Medulla oblongata (tissue), 1 donor: ENCODE data around the gene PCCA.
A peak's percentile ranks its signal among the peaks of the same experiment; 100 is the strongest.

Experiments
- DNase-seq: peaks from one replicate; pipeline ENCODE4 v3.0.0-alpha.2; 2015; ENCODE audit errors: extremely low spot score

PCCA gene

DNA sequence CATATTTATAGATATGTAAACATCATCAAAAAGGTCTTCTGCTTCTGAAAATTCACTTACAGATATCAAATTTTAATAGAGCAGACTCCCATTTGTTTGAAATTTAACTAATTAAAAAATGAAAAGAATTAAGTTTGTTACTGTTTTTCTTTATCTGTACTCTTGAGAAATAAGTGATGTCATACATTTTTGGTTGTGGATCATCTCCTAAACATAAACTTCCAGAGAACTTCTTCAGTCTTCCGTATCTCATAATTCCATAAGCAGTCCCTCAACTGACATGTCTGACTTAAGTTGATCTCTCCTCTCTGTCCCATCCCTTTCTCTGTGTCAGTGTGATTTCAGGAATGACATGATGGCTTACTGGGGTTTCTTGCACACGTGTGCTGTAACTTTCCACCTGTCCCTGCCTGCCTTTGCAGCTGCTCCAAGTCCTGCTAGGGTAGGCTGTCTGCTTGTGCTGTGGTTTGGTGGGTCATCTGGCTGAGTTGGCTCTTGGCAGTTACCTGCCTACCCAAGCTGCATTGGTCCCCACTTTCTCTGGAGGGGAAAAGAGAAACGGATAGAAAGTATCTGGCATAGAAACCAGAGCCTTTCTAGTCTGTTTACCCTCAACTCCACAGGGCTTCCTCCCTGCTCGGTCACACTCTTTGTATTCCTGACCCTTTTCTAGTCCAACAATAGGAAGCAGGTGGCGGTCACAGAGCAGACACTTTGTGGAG, 372.6 kb downstream of the PCCA start:
- DNase-seq: no peak

DNA sequence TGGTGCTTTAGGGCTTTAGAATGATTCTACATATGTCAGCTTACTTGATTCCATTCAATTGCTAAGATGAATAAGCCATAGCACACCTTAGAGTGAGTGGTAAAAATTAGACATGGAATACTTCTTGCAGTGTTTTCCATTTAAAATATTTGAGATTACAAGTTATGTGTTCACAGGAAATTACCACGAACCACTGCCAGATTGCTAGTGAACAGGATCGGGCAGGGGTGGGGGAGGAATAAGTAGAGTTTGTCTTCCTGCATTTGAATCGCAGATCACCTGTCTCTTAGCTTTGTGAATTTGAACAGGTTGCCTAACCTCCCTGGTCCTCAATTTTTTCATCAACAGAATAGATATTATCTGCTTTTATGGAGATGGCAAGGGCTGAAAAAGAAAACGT, 375.1 kb downstream of the PCCA start:
- DNase-seq: no peak

DNA sequence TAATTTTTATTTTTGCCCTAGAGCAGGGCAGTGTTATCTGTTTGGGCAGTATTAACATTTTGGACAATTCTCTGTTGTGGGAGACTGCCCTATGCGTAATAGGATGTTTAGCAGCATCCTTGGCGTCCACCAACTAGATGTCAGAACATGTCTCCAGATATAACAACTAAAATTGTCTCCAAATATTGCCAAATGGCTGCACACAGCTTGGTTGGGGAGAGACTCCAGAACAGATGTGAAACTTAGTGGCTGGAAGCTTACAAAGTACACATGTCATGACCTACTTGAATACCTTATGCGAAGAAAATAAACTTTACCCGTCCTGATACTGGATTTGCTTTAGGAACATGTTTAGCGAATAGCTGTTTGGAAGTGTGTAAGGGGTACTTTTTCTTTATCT, 376.7 kb downstream of the PCCA start:
- no peak for DNase-seq

DNA sequence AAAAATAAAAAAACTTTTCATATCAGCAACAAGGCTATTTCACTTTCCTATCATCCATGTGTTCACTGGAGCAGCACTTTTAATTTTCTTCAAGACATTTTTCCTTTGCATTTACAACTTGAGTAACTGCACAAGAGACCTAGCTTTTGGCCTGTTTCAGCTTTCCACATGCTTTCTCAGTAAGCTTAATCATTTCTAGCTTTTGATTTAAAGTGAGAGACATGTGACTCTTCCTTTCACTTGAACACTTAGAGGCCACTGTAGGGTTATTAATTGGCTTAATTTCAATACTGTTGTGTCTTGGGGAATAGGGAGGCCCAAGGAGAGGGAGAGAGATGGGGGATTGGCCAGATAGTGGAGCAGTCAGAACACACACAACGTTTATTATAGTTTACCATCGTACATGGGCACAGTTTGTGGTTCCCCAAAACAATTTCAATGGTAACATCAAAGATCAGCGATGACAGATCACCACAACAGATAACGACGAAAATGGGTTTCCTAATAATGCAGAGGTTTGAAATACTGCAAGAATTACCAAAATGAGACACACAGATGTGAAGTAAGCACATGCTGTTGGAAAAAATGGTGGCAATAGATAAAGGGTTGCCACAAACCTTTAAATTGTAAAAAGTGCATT, 382.1 kb downstream of the PCCA start:
- DNase-seq: no peak

DNA sequence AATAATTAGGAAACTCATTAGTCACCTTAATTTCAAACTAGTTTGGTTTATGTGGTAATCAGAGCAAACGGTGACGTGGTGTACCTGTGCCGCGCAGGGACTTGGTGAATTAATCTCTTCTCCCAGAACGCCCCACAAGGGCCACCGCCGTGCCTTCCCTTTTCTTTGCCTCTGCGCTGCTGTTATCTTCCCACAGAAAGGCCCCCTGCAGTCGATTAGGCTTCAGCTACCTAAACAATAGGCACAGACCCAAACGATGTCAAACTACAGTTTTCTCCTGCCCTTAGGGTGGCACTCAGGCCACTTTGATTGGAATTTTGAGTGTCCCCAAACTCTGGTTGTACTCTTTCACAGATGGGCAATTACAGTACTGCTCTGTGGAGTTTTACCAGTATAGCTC, 384.2 kb downstream of the PCCA start:
- DNase-seq: no peak

DNA sequence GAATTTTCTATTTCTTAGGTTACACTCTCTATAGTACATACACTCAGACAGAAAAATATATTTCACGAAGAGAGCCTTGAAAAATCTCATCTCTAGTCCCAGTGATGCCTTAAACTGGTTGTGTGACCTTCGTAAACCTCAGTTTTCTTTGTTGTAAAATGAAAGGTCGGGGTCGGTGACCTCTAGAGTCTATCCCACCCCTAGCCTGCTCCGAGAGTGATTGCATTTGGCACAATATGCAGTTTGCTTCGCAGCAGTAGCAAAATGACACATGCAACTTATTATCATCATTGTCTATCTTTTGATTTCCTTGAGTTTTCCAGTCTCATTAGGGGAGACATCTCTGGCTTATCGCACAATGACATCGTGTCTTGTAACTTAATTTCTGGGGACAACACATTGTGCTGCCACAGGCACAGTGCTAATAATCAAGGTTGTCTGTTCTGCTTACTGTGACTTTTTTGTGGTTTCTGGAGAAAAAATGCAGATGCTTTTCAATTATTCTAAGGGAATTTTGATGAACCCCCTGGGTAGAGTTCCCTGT, 384.7 kb downstream of the PCCA start:
- DNase-seq: no peak

DNA sequence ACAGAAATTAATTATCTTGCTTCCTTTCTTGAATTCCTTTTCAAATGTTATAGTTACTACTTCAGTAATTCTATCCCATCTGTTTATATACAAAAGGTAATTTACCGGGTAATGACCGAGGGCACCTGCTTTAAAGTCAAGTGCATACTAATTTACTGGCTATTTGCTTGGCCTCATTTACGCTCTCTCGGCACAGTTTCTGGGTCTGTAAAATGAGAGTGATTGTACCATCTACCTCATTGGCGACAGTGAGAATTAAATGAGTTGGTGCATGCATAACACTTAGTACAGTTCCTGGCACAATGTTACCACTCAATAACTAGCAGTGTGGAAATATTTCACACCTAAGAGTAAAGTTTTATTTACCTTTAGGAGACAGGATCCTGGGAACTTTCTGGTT, 388.1 kb downstream of the PCCA start:
- DNase-seq: no peak

DNA sequence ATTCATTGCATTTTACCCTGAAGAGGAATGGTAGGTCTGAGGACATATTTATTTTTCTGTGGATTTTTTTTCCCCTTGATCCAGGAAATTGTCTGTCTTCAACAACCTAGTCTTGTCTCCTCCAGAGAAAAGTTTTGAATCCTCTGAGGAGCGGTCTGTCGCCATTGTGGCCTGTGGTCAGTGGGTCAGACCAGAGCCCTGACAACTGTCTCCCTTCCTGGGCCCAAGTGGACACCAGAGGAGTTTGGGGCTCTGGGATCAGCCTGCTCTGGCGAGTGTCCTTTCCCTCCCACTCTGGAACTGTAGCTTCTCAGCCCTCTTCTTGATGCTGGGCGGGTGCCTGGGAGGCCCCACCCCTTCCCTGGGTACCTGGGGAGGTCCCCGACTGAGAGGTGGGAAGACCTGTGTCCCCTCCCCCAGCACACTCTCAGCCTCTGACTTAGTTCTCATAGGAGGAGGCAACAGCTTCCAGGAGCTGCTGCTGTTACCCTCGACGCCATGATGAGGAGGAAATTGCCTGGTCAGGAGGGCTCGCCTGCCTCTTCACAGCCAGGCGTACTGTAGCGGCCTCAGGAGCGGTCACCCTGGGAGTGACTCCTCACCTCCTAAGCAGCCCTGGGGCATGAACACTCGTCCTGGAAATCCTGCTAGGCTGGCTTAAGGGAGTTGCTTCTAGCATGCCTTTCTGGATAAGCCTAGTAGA, 389.4 kb downstream of the PCCA start:
- no peak for DNase-seq

DNA sequence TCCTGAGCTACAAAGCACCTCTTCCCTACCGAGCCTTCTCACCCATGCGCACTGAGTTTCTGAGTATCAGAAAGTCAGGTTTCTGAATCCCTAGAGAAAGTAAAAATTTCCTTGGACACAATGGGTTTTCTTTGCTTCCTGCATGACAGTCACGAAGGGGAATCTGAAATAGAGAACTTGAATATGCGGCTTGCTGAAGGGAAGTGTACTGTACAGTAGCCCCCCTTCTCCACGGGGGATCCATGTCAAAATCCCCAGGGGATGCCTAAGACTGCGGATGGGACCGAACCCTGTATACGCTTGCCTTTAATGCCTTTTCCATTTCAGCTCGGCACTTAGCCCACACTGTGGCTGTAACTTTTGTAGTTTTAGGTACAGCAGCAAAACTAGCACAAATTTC, 391.8 kb downstream of the PCCA start:
- DNase-seq: no peak

DNA sequence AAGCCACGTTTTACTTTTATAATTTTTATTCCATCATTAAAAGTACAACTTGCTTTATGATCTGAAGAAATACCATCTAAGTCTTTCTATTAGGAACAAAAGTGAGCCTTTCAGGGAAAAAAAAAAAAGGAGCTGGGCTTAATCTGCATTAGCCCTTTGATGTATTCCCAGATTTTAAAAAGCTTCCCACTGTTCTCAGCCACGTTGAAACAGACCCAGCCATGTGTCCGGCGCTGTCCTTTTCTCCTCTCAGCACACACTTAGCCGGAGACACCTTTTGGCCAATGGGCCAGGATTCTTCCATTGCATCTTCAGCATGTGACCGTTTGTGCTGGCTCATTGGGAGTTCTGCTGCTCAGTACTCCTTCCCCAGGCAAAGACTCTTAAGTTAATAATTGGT, 394.2 kb downstream of the PCCA start:
- no peak for DNase-seq

DNA sequence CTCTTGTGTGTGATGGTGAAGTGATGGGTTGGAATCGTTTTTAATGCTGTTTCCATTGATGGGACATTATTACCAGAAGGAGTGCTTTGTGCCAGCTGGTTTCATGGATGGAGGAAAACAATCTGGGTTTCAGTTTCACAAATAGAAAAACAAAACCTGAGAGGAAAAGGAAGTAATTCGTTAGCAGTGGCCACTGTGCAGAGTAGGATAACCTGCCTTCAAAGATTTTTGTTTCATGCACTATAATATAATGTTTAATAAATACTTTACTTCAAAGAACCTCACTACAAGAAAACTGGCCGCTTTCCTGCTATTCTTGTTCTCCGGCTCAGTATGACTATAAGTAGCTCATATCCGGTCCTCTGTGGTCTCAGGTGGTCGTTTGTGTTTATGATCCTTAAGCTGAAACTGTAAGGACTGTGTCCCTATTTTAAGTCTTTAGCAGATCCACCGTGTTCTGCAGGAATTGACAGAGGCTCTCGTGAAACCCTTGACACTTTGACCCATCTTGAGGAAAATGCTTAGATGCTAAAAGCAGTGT, 395.0 kb downstream of the PCCA start:
- no peak for DNase-seq

DNA sequence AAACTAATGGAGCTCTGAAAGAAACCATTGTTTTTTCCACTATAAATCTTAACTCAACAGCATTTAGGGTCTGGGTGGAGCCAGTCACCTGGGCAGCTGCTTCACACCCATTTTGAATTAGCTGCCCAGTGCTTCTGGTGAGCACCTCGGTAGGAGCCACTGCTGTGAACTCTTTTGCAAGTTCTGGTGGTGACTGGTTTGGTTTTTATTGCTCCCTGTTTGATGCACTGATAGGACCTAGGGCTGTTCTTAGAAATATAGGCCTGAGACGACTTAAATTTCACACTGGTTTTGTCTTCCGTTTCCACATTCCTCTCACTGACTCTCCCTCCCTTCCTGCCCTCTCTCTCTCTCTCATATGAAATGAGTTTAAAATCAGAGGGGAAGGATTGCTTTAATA, 395.8 kb downstream of the PCCA start:
- DNase-seq: no peak

DNA sequence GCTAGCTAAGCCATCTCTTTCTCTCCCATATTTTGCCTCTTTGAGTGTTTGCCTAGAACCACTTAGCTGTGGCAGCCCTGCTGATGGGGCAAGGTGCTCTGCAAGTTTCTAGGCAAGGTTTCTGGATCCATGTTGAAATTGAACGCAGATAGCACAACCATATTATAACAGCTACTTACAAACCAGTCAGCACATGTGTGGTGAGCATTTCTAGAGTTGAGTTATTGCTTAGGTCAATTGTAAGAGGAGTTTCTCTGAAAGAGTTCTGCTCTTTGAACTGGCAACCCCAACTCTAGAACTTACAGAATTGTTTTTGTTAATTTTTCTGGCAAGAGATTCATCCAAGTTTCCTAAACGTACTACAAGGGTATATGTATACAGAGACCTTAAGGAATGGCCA, 396.4 kb downstream of the PCCA start:
- no peak for DNase-seq

DNA sequence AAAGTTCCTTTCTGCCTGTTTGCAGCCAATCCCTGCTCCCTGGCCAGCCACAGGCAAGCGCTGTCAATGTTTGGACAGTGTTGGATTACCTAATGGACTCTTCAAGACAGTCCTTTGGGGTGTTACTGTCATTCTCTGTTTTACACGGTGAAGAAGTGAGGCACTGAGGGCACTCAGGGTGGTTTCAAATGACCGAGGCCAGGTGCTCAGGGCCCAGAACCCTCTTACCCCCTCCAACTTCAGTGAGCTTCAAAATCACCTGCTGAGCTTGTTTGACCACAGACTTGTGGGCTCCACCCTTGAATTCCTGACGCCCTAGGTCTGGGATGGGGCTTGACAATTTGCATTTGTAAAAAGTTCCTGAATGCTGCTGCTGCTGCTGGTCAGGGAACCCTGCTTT, 401.8 kb downstream of the PCCA start:
- DNase-seq: no peak

DNA sequence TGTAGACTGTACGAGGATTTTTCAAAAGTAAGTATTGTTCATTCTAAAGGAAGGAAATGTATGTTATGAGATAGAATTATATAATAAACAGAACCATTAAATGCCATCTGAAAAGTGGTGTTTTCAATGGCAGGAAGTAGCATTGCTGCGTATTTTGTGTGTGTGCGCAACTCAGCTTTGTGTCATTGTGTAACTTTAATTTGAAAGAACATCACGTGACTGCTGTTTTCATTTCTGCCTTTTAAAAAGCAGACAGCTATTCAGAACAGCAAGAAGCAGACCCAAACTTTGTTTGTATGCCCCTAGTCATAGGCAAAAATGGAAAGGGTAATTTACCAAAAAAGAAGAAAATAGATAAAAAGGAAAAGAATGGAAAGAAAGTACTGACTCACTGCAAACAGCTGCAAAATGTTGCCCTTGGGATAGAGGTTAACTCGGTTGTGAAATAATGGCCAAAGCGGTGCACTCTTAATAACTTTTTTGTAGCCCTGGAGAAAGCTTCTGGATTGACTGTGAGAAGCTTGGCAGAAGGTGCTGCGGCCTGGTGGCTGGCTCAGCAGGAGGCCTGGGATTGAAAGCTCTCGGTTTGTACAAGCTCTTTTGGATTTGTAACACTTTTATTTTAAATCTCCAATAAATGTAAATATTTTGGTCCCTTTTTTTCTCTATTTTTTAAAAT, 402.4 kb downstream of the PCCA start:
- peak; percentile 51 for DNase-seq

DNA sequence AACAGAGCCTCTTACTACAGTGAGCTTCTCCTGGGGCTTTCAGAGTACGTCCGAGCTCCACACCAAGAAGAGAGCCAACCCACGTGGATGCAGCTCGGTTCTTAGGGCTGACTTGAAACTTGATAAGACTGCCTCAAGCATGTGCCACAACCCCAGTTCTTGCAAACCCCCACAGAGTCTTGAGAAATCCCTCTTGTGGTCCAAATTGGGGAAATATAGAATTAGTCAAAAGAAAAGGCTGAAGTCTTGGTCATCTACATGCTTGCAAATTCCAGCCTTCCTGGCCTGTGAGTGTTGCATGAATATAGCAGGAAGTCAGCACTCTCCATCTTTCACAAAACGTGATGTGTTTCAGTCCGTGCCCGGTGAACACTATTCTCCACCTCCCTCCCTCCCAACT, 404.5 kb downstream of the PCCA start:
- no peak for DNase-seq

DNA sequence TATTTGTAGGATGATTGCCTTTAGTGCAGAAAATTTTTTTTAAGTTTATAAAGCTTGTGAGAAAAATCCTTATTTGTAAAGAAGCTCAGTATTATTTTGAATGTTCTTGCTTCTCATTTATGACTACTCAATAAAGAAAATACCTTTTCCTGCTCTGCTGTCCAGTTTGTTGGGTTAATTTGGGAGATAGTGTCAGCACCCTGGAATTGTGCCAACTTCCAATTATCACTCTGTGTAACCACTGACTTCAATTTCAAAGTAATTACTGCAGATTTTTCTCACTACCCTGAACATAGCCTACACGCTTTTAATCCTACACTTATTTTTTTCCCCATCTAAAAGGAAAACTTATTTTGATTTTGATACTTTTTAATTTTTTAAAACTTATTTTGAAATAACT, 406.6 kb downstream of the PCCA start:
- DNase-seq: no peak

DNA sequence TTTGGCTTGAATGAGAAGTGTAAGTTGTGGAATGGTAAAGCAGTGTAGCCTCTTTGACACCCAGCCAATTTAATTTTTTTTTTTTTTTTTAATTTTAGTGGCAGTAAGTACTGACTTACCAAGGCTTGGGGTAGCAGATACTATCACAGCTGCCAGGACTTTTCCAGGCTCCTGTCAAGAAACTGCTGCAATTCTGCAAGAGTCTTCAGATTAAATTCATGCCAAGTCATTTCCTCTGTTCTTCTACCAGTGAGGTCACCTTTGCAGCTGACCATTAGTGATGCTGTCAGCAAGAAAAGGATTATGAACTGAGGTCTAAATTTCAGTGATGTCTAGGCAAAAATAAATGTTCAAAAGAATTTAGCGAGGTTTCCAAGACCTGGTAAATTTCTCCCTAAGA, 408.5 kb downstream of the PCCA start:
- DNase-seq: no peak

DNA sequence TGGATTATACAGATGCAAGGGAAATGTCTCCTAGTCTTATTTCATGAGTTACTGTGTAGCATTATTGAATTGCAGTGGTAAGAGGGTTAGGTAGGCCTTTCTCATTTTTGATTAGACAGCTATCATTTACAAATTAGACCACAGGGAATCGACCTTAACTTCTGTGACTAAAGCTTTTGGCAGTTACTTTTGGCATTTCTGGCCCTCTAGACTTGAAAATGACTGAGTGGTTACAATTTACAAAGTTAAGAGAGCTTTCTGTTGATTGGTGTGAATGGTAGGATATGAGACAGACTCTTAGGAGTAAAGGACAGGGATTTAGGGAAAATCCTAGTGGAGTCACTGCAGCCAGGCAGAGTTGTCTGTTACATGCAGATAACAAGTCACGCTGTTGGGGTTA, 413.6 kb downstream of the PCCA start:
- DNase-seq: no peak

DNA sequence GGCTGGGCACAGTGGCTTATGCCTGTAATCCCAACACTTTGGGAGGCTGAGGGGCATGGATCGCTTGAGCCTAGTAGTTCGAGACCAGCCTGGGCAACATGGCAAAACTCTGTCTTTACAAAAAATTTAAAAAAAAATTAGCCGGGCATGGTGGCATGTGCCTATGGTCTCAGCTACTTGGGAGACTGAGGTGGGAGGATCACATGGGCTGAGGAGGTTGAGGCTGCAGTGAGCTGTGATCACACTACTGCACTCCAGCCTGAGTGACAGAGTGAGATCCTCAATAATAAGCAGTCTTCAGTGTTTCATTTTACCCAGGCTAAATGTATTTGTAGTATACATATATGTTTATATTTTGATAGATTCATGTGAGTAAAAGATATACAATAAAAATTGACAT, 414.7 kb downstream of the PCCA start:
- DNase-seq: no peak

DNA sequence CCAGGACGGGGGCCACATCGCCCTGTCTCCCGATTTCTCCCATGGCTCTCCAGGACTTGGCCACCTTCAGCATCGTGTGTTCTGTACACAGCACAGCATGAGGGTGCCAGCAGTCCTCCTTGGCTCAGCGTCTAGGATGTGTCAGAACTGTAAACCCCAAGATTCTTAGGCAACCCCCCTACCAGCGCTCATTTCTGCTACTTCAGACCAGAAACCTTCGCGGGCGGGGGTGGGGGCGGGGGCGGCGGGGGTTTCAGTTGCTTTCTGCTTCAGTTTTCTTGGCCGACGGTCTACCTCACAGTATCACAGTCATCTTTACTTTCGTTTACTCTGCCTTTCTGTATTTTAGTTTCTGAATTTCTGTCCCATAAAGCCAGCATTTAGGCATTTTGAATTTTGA, 417.3 kb downstream of the PCCA start:
- DNase-seq: no peak
